HepG2 (cell line): ENCODE measurements around the gene RAB17. TPM values are rescaled to one million over a fixed set of nuclear protein-coding genes. Genes with fewer than 3 reads are reported as not detected.

Experiments used
- ATF2 ChIP-seq: sonication (generic); formaldehyde crosslinking; IDR thresholded peaks from 2 replicates; pipeline ENCODE4 v1.4.0; 2020; ENCODE audit warnings: missing genetic modification reagents
- CERS6 ChIP-seq: sonication (generic); formaldehyde crosslinking; IDR thresholded peaks from 2 replicates; pipeline ENCODE4 v1.5.0; 2020; ENCODE audit warnings: missing genetic modification reagents
- DNMT1 ChIP-seq: sonication (generic); formaldehyde crosslinking; IDR thresholded peaks from 2 replicates; pipeline ENCODE4 v1.5.1; 2020; ENCODE audit warnings: mild to moderate bottlenecking, missing genetic modification reagents
- GATA4 ChIP-seq: sonication (generic); IDR thresholded peaks from 2 replicates; pipeline ENCODE4 v1.6.1; 2016; ENCODE audit warnings: antibody characterized with exemption, low read depth, borderline replicate concordance
- GTF2F1 ChIP-seq: fragments of 150-350 bp; IDR thresholded peaks from 2 replicates; pipeline ENCODE4 v1.6.1; 2014; ENCODE audit warnings: low read length
- HOXA5 ChIP-seq: sonication (generic); formaldehyde crosslinking; IDR thresholded peaks from 2 replicates; pipeline ENCODE4 v1.4.0; 2020; ENCODE audit warnings: missing genetic modification reagents
- PLSCR1 ChIP-seq: sonication (generic); formaldehyde crosslinking; IDR thresholded peaks from 2 replicates; pipeline ENCODE4 v1.5.0; 2020; ENCODE audit warnings: missing genetic modification reagents, mild to moderate bottlenecking, borderline replicate concordance
- SIN3A ChIP-seq: IDR thresholded peaks from 2 replicates; pipeline ENCODE4 v1.6.1; 2011; ENCODE audit warnings: low read depth, mild to moderate bottlenecking, control low read depth, low read length, borderline replicate concordance
- SKI ChIP-seq: fragments of 450-650 bp; IDR thresholded peaks from one replicate; pipeline ENCODE4 v1.6.1; 2018; ENCODE audit warnings: mild to moderate bottlenecking; ENCODE audit not compliant: partially characterized antibody
- SP4 ChIP-seq: sonication (generic); formaldehyde crosslinking; IDR thresholded peaks from 2 replicates; pipeline ENCODE4 v1.8.1; 2023; ENCODE audit warnings: mild to moderate bottlenecking, missing genetic modification reagents
- TAF15 ChIP-seq: fragments of 200-400 bp; formaldehyde crosslinking; IDR thresholded peaks from one replicate; pipeline ENCODE4 v1.6.1; 2018; ENCODE audit warnings: mild to moderate bottlenecking, low read depth, low read length; ENCODE audit not compliant: poor library complexity, severe bottlenecking
- TBX2 ChIP-seq: sonication (generic); formaldehyde crosslinking; IDR thresholded peaks from 2 replicates; pipeline ENCODE4 v1.5.0; 2020; ENCODE audit warnings: missing genetic modification reagents, mild to moderate bottlenecking, borderline replicate concordance
- ZNF256 ChIP-seq: sonication (generic); formaldehyde crosslinking; conservative IDR thresholded peaks from 2 replicates; pipeline ENCODE4 v1.4.0; 2020; ENCODE audit warnings: missing genetic modification reagents
- ZNF264 ChIP-seq: sonication (generic); formaldehyde crosslinking; IDR thresholded peaks from 2 replicates; pipeline ENCODE4 v1.4.0; 2020; ENCODE audit warnings: missing genetic modification reagents
- ZNF275 ChIP-seq: sonication (generic); formaldehyde crosslinking; IDR thresholded peaks from 2 replicates; pipeline ENCODE4 v1.8.0; 2022; ENCODE audit warnings: missing genetic modification reagents, mild to moderate bottlenecking, inconsistent platforms, borderline replicate concordance
- ZNF552 ChIP-seq: sonication (generic); formaldehyde crosslinking; IDR thresholded peaks from 2 replicates; pipeline ENCODE4 v1.9.0; 2022; ENCODE audit warnings: missing genetic modification reagents, mild to moderate bottlenecking, borderline replicate concordance
- ZNF609 ChIP-seq: sonication (generic); formaldehyde crosslinking; IDR thresholded peaks from 2 replicates; pipeline ENCODE4 v1.4.0; 2020; ENCODE audit warnings: mild to moderate bottlenecking, missing genetic modification reagents, borderline replicate concordance
- ZSCAN31 ChIP-seq: sonication (generic); formaldehyde crosslinking; IDR thresholded peaks from 2 replicates; pipeline ENCODE4 v1.5.0; 2020; ENCODE audit warnings: low read depth, mild to moderate bottlenecking, missing genetic modification reagents
- polyA plus RNA-seq, 8 experiments: library from polyadenylated mRNA; depleted of rRNA in 3 of 8; stranded (reverse) in 7 of 8; unstranded in 1 of 8; fragments of >200 nt; fragmentation: Illumina TruSeq in 4 of 8; extraction: Trizol in 4 of 8; gene quantifications; 2 replicates each; pipeline versions ENCODE4 v1.2.1 to v1.2.3, GENCODE V29; 2011 to 2016; ENCODE audit warnings: low read depth in 4 of 8, missing spikeins in 1 of 8, mixed read lengths in 1 of 8; ENCODE audit not compliant: insufficient read depth in 1 of 8
- total RNA-seq, 5 experiments: library from RNA; depleted of rRNA; stranded (reverse); fragments of >200 nt; fragmentation: Illumina TruSeq; extraction: Trizol; gene quantifications; 2 replicates each; pipeline ENCODE4 v1.2.3, GENCODE V29; 2016; ENCODE audit warnings: low read depth in 1 of 5

The RAB17 gene
- total and polyA plus RNA-seq, 2 of the 13 experiments (the other 11 are each of a cell fraction or from before 2014, with no cell fraction given) = 68.0 to 124 TPM

- TF ChIP-seq PLSCR1 (CRISPR knock-in tag) = no peak
- TF ChIP-seq DNMT1 (CRISPR knock-in tag) = no peak
- no peak for TF ChIP-seq TAF15
- TF ChIP-seq GATA4 = no peak
- TF ChIP-seq ZNF609 = no peak
- TF ChIP-seq CERS6 = no peak
- no peak for TF ChIP-seq ATF2
- TF ChIP-seq SP4 (CRISPR knock-in tag) = 0 out of 2 replicates have a peak, but pooled peaks have one; percentile 25
- TF ChIP-seq ZNF552 (CRISPR knock-in tag) = no peak
- no peak for TF ChIP-seq SKI
- no peak for TF ChIP-seq SIN3A
- TF ChIP-seq TBX2 (CRISPR knock-in tag) = peak; percentile 55
- no peak for TF ChIP-seq HOXA5 (CRISPR knock-in tag)
- TF ChIP-seq ZNF256 (CRISPR knock-in tag) = no peak
- TF ChIP-seq ZSCAN31 = no peak
- no peak for TF ChIP-seq GTF2F1
- no peak for TF ChIP-seq ZNF275 (CRISPR knock-in tag)
- TF ChIP-seq ZNF264 = no peak
Observed at GRCh38 chr2:237551071-237551574, 39.4 kb downstream of the RAB17 start (continued).
